K562 (cell line): Measurements from ENCODE around the gene PGRMC2. TPM values are rescaled to one million over a fixed set of nuclear protein-coding genes. Genes with fewer than 3 reads are reported as not detected.

Experiments
- ATAC-seq: fragments of 200-7000 bp; cut with Tn5 transposase; 3 replicates; pipeline ENCODE4 v1.9.1; 2020; ENCODE audit warnings: moderate library complexity
- BruUV-seq: library from RNA; stranded (reverse); fragments of 400-500 nt; replicated peaks from 2 replicates; lab custom pipeline; 2021; lab: Mats Ljungman, UMichigan
- CTCF ChIA-PET: fragments of 300-600 bp; formaldehyde crosslinking; extraction: SDS; loops from one replicate; lab custom pipeline; 2021; ENCODE audit warnings: low intra/inter-chr PET ratio; lab: Yijun Ruan, JAX
- POLR2A ChIA-PET: fragments of 300-600, 350-650 bp; sonication (Branson Sonifier 250); formaldehyde crosslinking; extraction: SDS; loops from one replicate; lab custom pipeline; 2021; ENCODE audit warnings: antibody characterized with exemption, inconsistent platforms; lab: Yijun Ruan, JAX
- DNase-seq, 4 experiments: peaks; one replicate each; pipeline versions ENCODE4 v3.0.0 to v3.0.0-alpha.2; 2011 to 2018; ENCODE audit warnings: low spot score in 3 of 4, mixed read lengths in 3 of 4; ENCODE audit errors: extremely low read depth in 1 of 4
- FAIRE-seq: peaks from 2 replicates; lab custom pipeline; 2011; peaks lifted over from hg19 to GRCh38; lab: Jason Lieb, UNC
- H2AFZ ChIP-seq: 2 replicates; pipeline ENCODE4 v1.6.0; 2011; ENCODE audit warnings: low read depth, low read length, control low read depth, inconsistent platforms
- H3K27ac ChIP-seq: fragments of 200-600 bp; 3 replicates; pipeline ENCODE4 v1.8.0; 2011; ENCODE audit warnings: low read depth, mild to moderate bottlenecking, control low read depth, inconsistent platforms, low read length, moderate library complexity, mixed read lengths; ENCODE audit errors: extremely low read depth
- H3K27me3 ChIP-seq, 2 experiments: fragments of 300-600 bp in 1 of 2; 2 replicates in 1 of 2; 3 replicates in 1 of 2; pipeline versions ENCODE4 v1.6.0 to v1.8.0; 2011; ENCODE audit warnings: inconsistent platforms in 2 of 2, low read length in 2 of 2, mild to moderate bottlenecking in 1 of 2, mixed read lengths in 1 of 2, moderate library complexity in 1 of 2; ENCODE audit not compliant: control insufficient read depth in 2 of 2, insufficient read depth in 2 of 2
- H3K36me3 ChIP-seq: fragments of 300-600 bp; 3 replicates; pipeline ENCODE4 v1.8.0; 2011; ENCODE audit warnings: mild to moderate bottlenecking, low read length, inconsistent platforms; ENCODE audit not compliant: control insufficient read depth, insufficient read depth
- H3K4me1 ChIP-seq, 2 experiments: fragments of 200-600 bp in 1 of 2; replicated peaks in 1 of 2; 2 replicates in 1 of 2; 3 replicates in 1 of 2; pipeline versions ENCODE4 v1.5.1 to v1.8.0; 2011; ENCODE audit warnings: inconsistent platforms in 2 of 2, low read length in 2 of 2, mild to moderate bottlenecking in 1 of 2, mixed read lengths in 1 of 2, moderate library complexity in 1 of 2; ENCODE audit not compliant: control insufficient read depth in 2 of 2, insufficient read depth in 2 of 2
- H3K4me2 ChIP-seq: 2 replicates; pipeline ENCODE4 v1.6.1; 2011; ENCODE audit warnings: low read length, control low read depth, inconsistent platforms, mixed read lengths; ENCODE audit not compliant: insufficient read depth
- H3K4me3 ChIP-seq: fragments of 200-600 bp; sonication (generic), shearing (Covaris generic); 2 replicates; pipeline ENCODE4 v1.5.1; 2016; ENCODE audit warnings: control low read depth, inconsistent platforms
- H3K79me2 ChIP-seq: fragments of 200-600 bp; 3 replicates; pipeline ENCODE4 v1.8.0; 2011; ENCODE audit warnings: low read length, inconsistent platforms; ENCODE audit not compliant: control insufficient read depth, insufficient read depth
- H3K9ac ChIP-seq, 2 experiments: 2 replicates each; pipeline versions ENCODE4 v1.6.0 to v1.6.1; 2011; ENCODE audit warnings: low read depth in 2 of 2, low read length in 2 of 2, control low read depth in 1 of 2, inconsistent platforms in 1 of 2, mild to moderate bottlenecking in 1 of 2, mixed read lengths in 1 of 2; ENCODE audit not compliant: insufficient read depth in 1 of 2
- H3K9me1 ChIP-seq: one replicate; pipeline ENCODE4 v1.6.0; 2011; ENCODE audit warnings: inconsistent platforms, mild to moderate bottlenecking, low read length, moderate library complexity; ENCODE audit not compliant: control insufficient read depth, insufficient read depth
- H3K9me3 ChIP-seq: replicated peaks from 2 replicates; pipeline ENCODE4 v1.5.1; 2011; ENCODE audit warnings: low read depth, low read length, inconsistent platforms; ENCODE audit not compliant: control insufficient read depth, insufficient read depth
- H4K20me1 ChIP-seq: replicated peaks from 2 replicates; pipeline ENCODE4 v1.6.1; 2011; ENCODE audit warnings: low read length, inconsistent platforms, mixed read lengths; ENCODE audit not compliant: control insufficient read depth, insufficient read depth
- EP400 ChIP-seq: fragments of 450-650 bp; IDR thresholded peaks from 2 replicates; pipeline ENCODE4 v1.6.1; 2017; ENCODE audit warnings: antibody characterized with exemption, mild to moderate bottlenecking, moderate library complexity
- LCOR ChIP-seq: sonication (generic); formaldehyde crosslinking; IDR thresholded peaks from 2 replicates; pipeline ENCODE4 v1.8.0; 2022; ENCODE audit warnings: mild to moderate bottlenecking, missing genetic modification reagents
- SPI1 ChIP-seq: IDR thresholded peaks from 2 replicates; pipeline ENCODE4 v1.6.1; 2011; ENCODE audit warnings: low read depth, low read length, control low read depth, borderline replicate concordance
- TCF7L2 ChIP-seq: fragments of 150-350 bp; IDR thresholded peaks from 2 replicates; pipeline ENCODE4 v1.6.1; 2016; ENCODE audit warnings: low read depth, mild to moderate bottlenecking, low read length, moderate library complexity
- ZNF584 ChIP-seq: fragments of 200-800 bp; sonication (Bioruptor generic); IDR thresholded peaks from 2 replicates; pipeline ENCODE4 v1.6.1; 2016; ENCODE audit warnings: low read depth, mild to moderate bottlenecking, missing genetic modification characterization, missing compliant biosample characterization
- WGBS: fragments of 100-300 bp; shearing (Covaris generic); methylation state at CpG from one replicate; pipeline ENCODE4 v1.1.6; 2016; ENCODE audit warnings: low coverage, mixed read lengths; ENCODE audit not compliant: insufficient coverage; ENCODE audit errors: missing lambda C conversion rate; 5-methylcytosine and 5-hydroxymethylcytosine counted together
- in situ Hi-C: fragments of 300-500 bp; cut with MboI; formaldehyde crosslinking; loops from 4 replicates; pipeline ENCODE4 v1.15.0; 2018; ENCODE audit warnings: inconsistent platforms, mixed read lengths
- intact Hi-C: fragments of 100-400 bp; cut with micrococcal nuclease; formaldehyde crosslinking; loops from 2 replicates; pipeline ENCODE4 v1.14.2; 2022
- polyA plus RNA-seq, 8 experiments: library from polyadenylated mRNA; depleted of rRNA in 4 of 8; stranded (reverse) in 5 of 8; unstranded in 3 of 8; fragments of >200 nt; fragmentation: Nextera tagmentation in 2 of 8; fragmentation: Illumina TruSeq in 1 of 8; extraction: Ambion mirVana in 2 of 8; extraction: Trizol in 1 of 8; gene quantifications; 2 replicates each; pipeline versions ENCODE4 v1.2.1 to v1.2.3, GENCODE V29; 2011 to 2014; ENCODE audit warnings: inconsistent platforms in 1 of 8, missing spikeins in 1 of 8
- total RNA-seq, 7 experiments: library from RNA; depleted of rRNA in 6 of 7; stranded (reverse); fragments of >200 nt in 6 of 7; fragmentation: Illumina TruSeq in 2 of 7; extraction: Trizol in 2 of 7; gene quantifications; 2 replicates each; pipeline versions ENCODE4 v1.2.1 to v1.2.3, GENCODE V29; 2011 to 2021; ENCODE audit warnings: low replicate concordance in 1 of 7
- TF ChIP-seq, protein P1 (sequence below), 2 experiments: fragments of 200-800 bp in 1 of 2; sonication (Bioruptor generic) in 1 of 2; sonication (generic) in 1 of 2; formaldehyde crosslinking in 1 of 2; IDR thresholded peaks in 1 of 2; conservative IDR thresholded peaks in 1 of 2; 2 replicates each; pipeline versions ENCODE4 v1.5.0 to v1.6.1; 2016 to 2020; ENCODE audit warnings: missing compliant biosample characterization in 1 of 2, missing genetic modification characterization in 1 of 2, missing genetic modification reagents in 1 of 2
- TF ChIP-seq, protein P2 (sequence below), 2 experiments: fragments of 450-650 bp; formaldehyde crosslinking in 1 of 2; IDR thresholded peaks; 2 replicates each; pipeline versions ENCODE4 v1.4.0 to v1.6.1; 2014 to 2020; ENCODE audit warnings: mild to moderate bottlenecking in 2 of 2, borderline replicate concordance in 1 of 2, low read depth in 1 of 2

Gene PGRMC2
- total and polyA plus RNA-seq, 9 of the 15 experiments (the other 6 are each of a cell fraction or from before 2014, with no cell fraction given): 12.4 to 81.3 (median 22.7) TPM

DNA sequence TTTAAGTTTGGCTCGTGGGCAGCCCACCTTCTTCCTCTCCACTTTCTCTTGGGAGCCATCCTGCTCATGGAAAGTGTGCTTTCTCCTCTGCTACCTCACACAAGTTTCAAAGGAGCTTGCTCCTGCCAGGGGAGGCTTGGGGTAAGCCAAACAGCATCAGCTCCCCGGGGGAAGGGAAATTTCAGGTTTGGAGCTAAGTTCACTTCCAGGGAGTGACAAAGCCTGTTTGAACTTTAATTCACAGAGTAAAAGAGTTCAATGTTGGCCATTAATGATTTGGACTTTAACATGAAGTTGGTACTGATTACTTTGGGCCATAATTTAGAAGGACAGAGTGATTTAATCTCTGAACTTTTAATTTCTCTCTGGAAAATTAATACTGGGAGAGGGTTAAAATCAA lies 4.7 kb upstream of the PGRMC2 start:
- no TSS peak for BruUV-seq
- ChIA-PET CTCF (no interaction called here), POLR2A (interaction anchor here (1.5 kb wide), 1 partner anchor 13 kb away, joined by 7 read pairs; no protein-coding TSS in a partner anchor)
- no peak for DNase-seq
- no peak for ATAC-seq
- no peaks in the 10 kb centered on the region for H3K27me3 ChIP-seq
- peak overlapping the region; percentile 42; the same call in 1 of the 2 replicates for H2AFZ ChIP-seq
- no peaks in the 10 kb centered on the region for H4K20me1 ChIP-seq
- WGBS: 88% methylated on average over 2 of the region's 2 CpGs
- peaks cover 4 to 28% of the 10 kb centered on the region in 2 experiments for H3K4me1 ChIP-seq
- H3K9me1 ChIP-seq: no peaks in the 10 kb centered on the region
- TF ChIP-seq, protein P1, sequence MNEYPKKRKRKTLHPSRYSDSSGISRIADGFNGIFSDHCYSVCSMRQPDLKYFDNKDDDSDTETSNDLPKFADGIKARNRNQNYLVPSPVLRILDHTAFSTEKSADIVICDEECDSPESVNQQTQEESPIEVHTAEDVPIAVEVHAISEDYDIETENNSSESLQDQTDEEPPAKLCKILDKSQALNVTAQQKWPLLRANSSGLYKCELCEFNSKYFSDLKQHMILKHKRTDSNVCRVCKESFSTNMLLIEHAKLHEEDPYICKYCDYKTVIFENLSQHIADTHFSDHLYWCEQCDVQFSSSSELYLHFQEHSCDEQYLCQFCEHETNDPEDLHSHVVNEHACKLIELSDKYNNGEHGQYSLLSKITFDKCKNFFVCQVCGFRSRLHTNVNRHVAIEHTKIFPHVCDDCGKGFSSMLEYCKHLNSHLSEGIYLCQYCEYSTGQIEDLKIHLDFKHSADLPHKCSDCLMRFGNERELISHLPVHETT (CRISPR knock-in tag; conservative IDR thresholded peaks at IDR 0.05 in 1 of 2, IDR thresholded peaks at IDR 0.05 in 1 of 2): no peak
- no peak for TF ChIP-seq ZNF584
- TF ChIP-seq TCF7L2: no peak
- no peak for TF ChIP-seq LCOR (CRISPR knock-in tag)
- TF ChIP-seq, protein P2, sequence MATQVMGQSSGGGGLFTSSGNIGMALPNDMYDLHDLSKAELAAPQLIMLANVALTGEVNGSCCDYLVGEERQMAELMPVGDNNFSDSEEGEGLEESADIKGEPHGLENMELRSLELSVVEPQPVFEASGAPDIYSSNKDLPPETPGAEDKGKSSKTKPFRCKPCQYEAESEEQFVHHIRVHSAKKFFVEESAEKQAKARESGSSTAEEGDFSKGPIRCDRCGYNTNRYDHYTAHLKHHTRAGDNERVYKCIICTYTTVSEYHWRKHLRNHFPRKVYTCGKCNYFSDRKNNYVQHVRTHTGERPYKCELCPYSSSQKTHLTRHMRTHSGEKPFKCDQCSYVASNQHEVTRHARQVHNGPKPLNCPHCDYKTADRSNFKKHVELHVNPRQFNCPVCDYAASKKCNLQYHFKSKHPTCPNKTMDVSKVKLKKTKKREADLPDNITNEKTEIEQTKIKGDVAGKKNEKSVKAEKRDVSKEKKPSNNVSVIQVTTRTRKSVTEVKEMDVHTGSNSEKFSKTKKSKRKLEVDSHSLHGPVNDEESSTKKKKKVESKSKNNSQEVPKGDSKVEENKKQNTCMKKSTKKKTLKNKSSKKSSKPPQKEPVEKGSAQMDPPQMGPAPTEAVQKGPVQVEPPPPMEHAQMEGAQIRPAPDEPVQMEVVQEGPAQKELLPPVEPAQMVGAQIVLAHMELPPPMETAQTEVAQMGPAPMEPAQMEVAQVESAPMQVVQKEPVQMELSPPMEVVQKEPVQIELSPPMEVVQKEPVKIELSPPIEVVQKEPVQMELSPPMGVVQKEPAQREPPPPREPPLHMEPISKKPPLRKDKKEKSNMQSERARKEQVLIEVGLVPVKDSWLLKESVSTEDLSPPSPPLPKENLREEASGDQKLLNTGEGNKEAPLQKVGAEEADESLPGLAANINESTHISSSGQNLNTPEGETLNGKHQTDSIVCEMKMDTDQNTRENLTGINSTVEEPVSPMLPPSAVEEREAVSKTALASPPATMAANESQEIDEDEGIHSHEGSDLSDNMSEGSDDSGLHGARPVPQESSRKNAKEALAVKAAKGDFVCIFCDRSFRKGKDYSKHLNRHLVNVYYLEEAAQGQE (IDR thresholded peaks at IDR 0.05; ENCODE audit: borderline replicate concordance): no peak
- TF ChIP-seq, protein P2 (CRISPR knock-in tag; IDR thresholded peaks at IDR 0.05; ENCODE audit: low read depth): no peak
- no peak for TF ChIP-seq SPI1
- TF ChIP-seq EP400: no peak
- no peak overlapping the region for H3K4me3 ChIP-seq
- H3K4me2 ChIP-seq: no peak overlapping the region
- H3K9ac ChIP-seq: no peak overlapping the region
- H3K27ac ChIP-seq: no peak overlapping the region
- no peaks in the 10 kb centered on the region; the same call in 2 of the 3 replicates for H3K36me3 ChIP-seq
- peaks cover 28% of the 10 kb centered on the region for H3K79me2 ChIP-seq
- FAIRE-seq: no peak
- in situ Hi-C loops (no loop called here), intact Hi-C loops (no loop called here)
- H3K9me3 ChIP-seq: no peaks in the 10 kb centered on the region
